K562 (cell line): ENCODE data around the gene KLRB1. TPM values are rescaled to one million over a fixed set of nuclear protein-coding genes. Genes with fewer than 3 reads are reported as not detected.
"Not testable (repeated sequence)": the region's sequence is repeated elsewhere in the genome, so short reads cannot be mapped to it uniquely, and the experiment has no call there.

Experiments
- ATAC-seq: fragments of 200-7000 bp; cut with Tn5 transposase; 3 replicates; pipeline ENCODE4 v1.9.1; 2020; ENCODE audit warnings: moderate library complexity
- BruUV-seq: library from RNA; stranded (reverse); fragments of 400-500 nt; replicated peaks from 2 replicates; lab custom pipeline; 2021; lab: Mats Ljungman, UMichigan
- CTCF ChIA-PET: fragments of 300-600 bp; formaldehyde crosslinking; extraction: SDS; loops from one replicate; lab custom pipeline; 2021; ENCODE audit warnings: low intra/inter-chr PET ratio; lab: Yijun Ruan, JAX
- POLR2A ChIA-PET: fragments of 300-600, 350-650 bp; sonication (Branson Sonifier 250); formaldehyde crosslinking; extraction: SDS; loops from one replicate; lab custom pipeline; 2021; ENCODE audit warnings: antibody characterized with exemption, inconsistent platforms; lab: Yijun Ruan, JAX
- DNase-seq, 4 experiments: peaks; one replicate each; pipeline versions ENCODE4 v3.0.0 to v3.0.0-alpha.2; 2011 to 2018; ENCODE audit warnings: low spot score in 3 of 4, mixed read lengths in 3 of 4; ENCODE audit errors: extremely low read depth in 1 of 4
- FAIRE-seq: peaks from 2 replicates; lab custom pipeline; 2011; peaks lifted over from hg19 to GRCh38; lab: Jason Lieb, UNC
- H2AFZ ChIP-seq: 2 replicates; pipeline ENCODE4 v1.6.0; 2011; ENCODE audit warnings: low read depth, low read length, control low read depth, inconsistent platforms
- H3K27ac ChIP-seq: fragments of 200-600 bp; 3 replicates; pipeline ENCODE4 v1.8.0; 2011; ENCODE audit warnings: low read depth, mild to moderate bottlenecking, control low read depth, inconsistent platforms, low read length, moderate library complexity, mixed read lengths; ENCODE audit errors: extremely low read depth
- H3K27me3 ChIP-seq, 2 experiments: fragments of 300-600 bp in 1 of 2; 2 replicates in 1 of 2; 3 replicates in 1 of 2; pipeline versions ENCODE4 v1.6.0 to v1.8.0; 2011; ENCODE audit warnings: inconsistent platforms in 2 of 2, low read length in 2 of 2, mild to moderate bottlenecking in 1 of 2, mixed read lengths in 1 of 2, moderate library complexity in 1 of 2; ENCODE audit not compliant: control insufficient read depth in 2 of 2, insufficient read depth in 2 of 2
- H3K36me3 ChIP-seq: fragments of 300-600 bp; 3 replicates; pipeline ENCODE4 v1.8.0; 2011; ENCODE audit warnings: mild to moderate bottlenecking, low read length, inconsistent platforms; ENCODE audit not compliant: control insufficient read depth, insufficient read depth
- H3K4me1 ChIP-seq, 2 experiments: fragments of 200-600 bp in 1 of 2; replicated peaks in 1 of 2; 2 replicates in 1 of 2; 3 replicates in 1 of 2; pipeline versions ENCODE4 v1.5.1 to v1.8.0; 2011; ENCODE audit warnings: inconsistent platforms in 2 of 2, low read length in 2 of 2, mild to moderate bottlenecking in 1 of 2, mixed read lengths in 1 of 2, moderate library complexity in 1 of 2; ENCODE audit not compliant: control insufficient read depth in 2 of 2, insufficient read depth in 2 of 2
- H3K4me2 ChIP-seq: 2 replicates; pipeline ENCODE4 v1.6.1; 2011; ENCODE audit warnings: low read length, control low read depth, inconsistent platforms, mixed read lengths; ENCODE audit not compliant: insufficient read depth
- H3K4me3 ChIP-seq: fragments of 200-600 bp; sonication (generic), shearing (Covaris generic); 2 replicates; pipeline ENCODE4 v1.5.1; 2016; ENCODE audit warnings: control low read depth, inconsistent platforms
- H3K79me2 ChIP-seq: fragments of 200-600 bp; 3 replicates; pipeline ENCODE4 v1.8.0; 2011; ENCODE audit warnings: low read length, inconsistent platforms; ENCODE audit not compliant: control insufficient read depth, insufficient read depth
- H3K9ac ChIP-seq, 2 experiments: 2 replicates each; pipeline versions ENCODE4 v1.6.0 to v1.6.1; 2011; ENCODE audit warnings: low read depth in 2 of 2, low read length in 2 of 2, control low read depth in 1 of 2, inconsistent platforms in 1 of 2, mild to moderate bottlenecking in 1 of 2, mixed read lengths in 1 of 2; ENCODE audit not compliant: insufficient read depth in 1 of 2
- H3K9me1 ChIP-seq: one replicate; pipeline ENCODE4 v1.6.0; 2011; ENCODE audit warnings: inconsistent platforms, mild to moderate bottlenecking, low read length, moderate library complexity; ENCODE audit not compliant: control insufficient read depth, insufficient read depth
- H3K9me3 ChIP-seq: replicated peaks from 2 replicates; pipeline ENCODE4 v1.5.1; 2011; ENCODE audit warnings: low read depth, low read length, inconsistent platforms; ENCODE audit not compliant: control insufficient read depth, insufficient read depth
- H4K20me1 ChIP-seq: replicated peaks from 2 replicates; pipeline ENCODE4 v1.6.1; 2011; ENCODE audit warnings: low read length, inconsistent platforms, mixed read lengths; ENCODE audit not compliant: control insufficient read depth, insufficient read depth
- HLTF ChIP-seq: fragments of 450-650 bp; IDR thresholded peaks from 2 replicates; pipeline ENCODE4 v1.6.1; 2016
- HNRNPUL1 ChIP-seq: fragments of 200-400 bp; formaldehyde crosslinking; IDR thresholded peaks from 2 replicates; pipeline ENCODE4 v1.6.1; 2017; ENCODE audit warnings: low read length
- MAFF ChIP-seq: IDR thresholded peaks from 2 replicates; pipeline ENCODE4 v1.6.1; 2012; ENCODE audit warnings: low read length, improper control_type of control experiment
- MXI1 ChIP-seq: IDR thresholded peaks from 2 replicates; pipeline ENCODE4 v1.6.1; 2011; ENCODE audit warnings: low read depth, mild to moderate bottlenecking, improper control_type of control experiment, low read length
- SPI1 ChIP-seq: IDR thresholded peaks from 2 replicates; pipeline ENCODE4 v1.6.1; 2011; ENCODE audit warnings: low read depth, low read length, control low read depth, borderline replicate concordance
- ZBTB5 ChIP-seq: fragments of 450-650 bp; IDR thresholded peaks from 2 replicates; pipeline ENCODE4 v1.6.1; 2017; ENCODE audit warnings: antibody characterized with exemption
- ZNF586 ChIP-seq: fragments of 450-650 bp; formaldehyde crosslinking; conservative IDR thresholded peaks from 2 replicates; pipeline ENCODE4 v1.4.0; 2020; ENCODE audit warnings: mild to moderate bottlenecking, moderate library complexity
- WGBS: fragments of 100-300 bp; shearing (Covaris generic); methylation state at CpG from one replicate; pipeline ENCODE4 v1.1.6; 2016; ENCODE audit warnings: low coverage, mixed read lengths; ENCODE audit not compliant: insufficient coverage; ENCODE audit errors: missing lambda C conversion rate; 5-methylcytosine and 5-hydroxymethylcytosine counted together
- in situ Hi-C: fragments of 300-500 bp; cut with MboI; formaldehyde crosslinking; loops from 4 replicates; pipeline ENCODE4 v1.15.0; 2018; ENCODE audit warnings: inconsistent platforms, mixed read lengths
- intact Hi-C: fragments of 100-400 bp; cut with micrococcal nuclease; formaldehyde crosslinking; loops from 2 replicates; pipeline ENCODE4 v1.14.2; 2022
- polyA plus RNA-seq, 8 experiments: library from polyadenylated mRNA; depleted of rRNA in 4 of 8; stranded (reverse) in 5 of 8; unstranded in 3 of 8; fragments of >200 nt; fragmentation: Nextera tagmentation in 2 of 8; fragmentation: Illumina TruSeq in 1 of 8; extraction: Ambion mirVana in 2 of 8; extraction: Trizol in 1 of 8; gene quantifications; 2 replicates each; pipeline versions ENCODE4 v1.2.1 to v1.2.3, GENCODE V29; 2011 to 2014; ENCODE audit warnings: inconsistent platforms in 1 of 8, missing spikeins in 1 of 8
- total RNA-seq, 7 experiments: library from RNA; depleted of rRNA in 6 of 7; stranded (reverse); fragments of >200 nt in 6 of 7; fragmentation: Illumina TruSeq in 2 of 7; extraction: Trizol in 2 of 7; gene quantifications; 2 replicates each; pipeline versions ENCODE4 v1.2.1 to v1.2.3, GENCODE V29; 2011 to 2021; ENCODE audit warnings: low replicate concordance in 1 of 7

Gene KLRB1
- total and polyA plus RNA-seq, 9 of the 15 experiments (the other 6 are each of a cell fraction or from before 2014, with no cell fraction given) = not detected

- TF ChIP-seq ZBTB5 = no peak
- TF ChIP-seq ZNF586 (CRISPR knock-in tag) = no peak
- no peak for TF ChIP-seq MXI1
- TF ChIP-seq HLTF = no peak
Observed at GRCh38 chr12:9617124-9617523, 9.4 kb upstream of the KLRB1 start (continued).

- ATAC-seq (no peak), FAIRE-seq (no peak), DNase-seq (no peak)
- TF ChIP-seq HNRNPUL1 (no peak), SPI1 (peak; percentile 74), MAFF (peak; percentile 10; the same call in 1 of the 2 replicates)
- Histone ChIP-seq H3K9me3 (no peaks in the 10 kb centered on the region), H3K9ac (no peak overlapping the region), H4K20me1 (no peaks in the 10 kb centered on the region), H3K4me1 (no peaks in the 10 kb centered on the region), H3K4me2 (no peak overlapping the region), H2AFZ (no peak overlapping the region), H3K36me3 (no peaks in the 10 kb centered on the region), H3K27ac (no peak overlapping the region), H3K27me3 (no peaks in the 10 kb centered on the region), H3K79me2 (no peaks in the 10 kb centered on the region), H3K4me3 (no peak overlapping the region), H3K9me1 (no peaks in the 10 kb centered on the region)
- WGBS = 35% methylated on average over 5 of the region's 5 CpGs
- intact Hi-C loops (no loop called here), in situ Hi-C loops (no loop called here)
- ChIA-PET CTCF (no interaction called here), POLR2A (interaction anchor here (0.6 kb wide), 2 partner anchors 11 to 24 kb away, joined by 3 read pairs; no protein-coding TSS in a partner anchor)
- no TSS peak for BruUV-seq
Observed at GRCh38 chr12:9615420-9616136, 7.9 kb upstream of the KLRB1 start.

GRCh38 chr12:9610606-9611005, 2.9 kb upstream of the KLRB1 start:
- POLR2A ChIA-PET, in situ Hi-C loops, H3K27me3 ChIP-seq, H2AFZ ChIP-seq, H4K20me1 ChIP-seq, H3K36me3 ChIP-seq, H3K9me3 ChIP-seq, intact Hi-C loops, H3K4me3 ChIP-seq, H3K79me2 ChIP-seq, ATAC-seq, H3K9ac ChIP-seq, H3K4me2 ChIP-seq, CTCF ChIA-PET, BruUV-seq, H3K27ac ChIP-seq, H3K4me1 ChIP-seq, DNase-seq, FAIRE-seq, H3K9me1 ChIP-seq: not testable (repeated sequence)
- 22% methylated on average over 5 of the region's 5 CpGs for WGBS
